ENCODE results near the gene ENAH. TPM values are rescaled to one million over a fixed set of nuclear protein-coding genes. Genes with fewer than 3 reads are reported as not detected.
A peak's percentile ranks its signal among the peaks of the same experiment; 100 is the strongest.

ENAH gene
- total RNA-seq, 2 experiments from 2014 or later, result not detected

DNA sequence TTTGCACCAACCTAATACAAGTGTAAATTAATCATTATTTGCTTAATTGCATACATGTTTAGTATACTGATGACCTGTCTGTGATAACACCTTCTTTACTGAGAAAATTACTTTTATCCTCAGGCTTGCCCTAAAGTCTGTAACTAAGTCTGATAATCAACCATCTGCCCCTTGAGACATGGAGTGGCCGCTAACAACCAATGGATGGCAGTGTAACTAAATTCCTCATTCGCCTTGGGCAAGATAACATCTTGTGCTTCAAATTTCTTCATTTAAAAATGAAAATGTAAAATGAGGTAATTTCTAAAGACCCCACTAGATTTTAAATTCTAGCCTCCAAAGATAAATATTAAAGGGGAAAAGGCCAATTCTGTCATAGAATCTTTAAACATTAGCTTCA lies 85.1 kb downstream of the ENAH start:
- no peaks in the 10 kb centered on the region for H3K4me1 Mint-ChIP-seq
- peaks cover 7% of the 10 kb centered on the region for H3K27me3 Mint-ChIP-seq
- ATAC-seq, result no peak
- no peaks in the 10 kb centered on the region for H3K36me3 Mint-ChIP-seq
- no peak overlapping the region for H3K27ac Mint-ChIP-seq
- DNase-seq, result no peak
- H3K9me3 Mint-ChIP-seq (ENCODE audit: low read depth), result no peaks in the 10 kb centered on the region
- CTCF ChIA-PET, result no interaction called here
- H3K4me3 Mint-ChIP-seq, result no peak overlapping the region

DNA sequence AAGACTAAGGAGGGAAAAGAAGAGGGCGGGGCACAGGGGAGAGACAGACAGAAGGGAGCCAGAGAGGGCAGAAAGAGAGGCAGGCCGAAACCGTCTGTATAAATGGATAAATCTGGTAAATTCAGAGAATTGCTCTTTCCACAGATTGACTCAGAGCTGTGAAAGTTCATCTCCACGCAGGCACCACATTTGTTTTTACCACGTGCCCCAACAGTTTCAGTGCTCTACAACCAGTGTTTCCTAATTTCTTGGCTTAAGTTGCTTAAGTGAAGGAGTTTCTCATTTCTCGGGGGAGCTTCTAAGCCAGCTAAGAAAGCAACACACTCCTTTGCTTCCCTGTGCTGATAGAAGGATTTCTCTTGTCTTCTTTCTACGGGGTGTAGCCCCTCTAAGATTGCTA lies 87.1 kb downstream of the ENAH start:
- Mint-ChIP-seq H3K9me3 (ENCODE audit: low read depth) (no peaks in the 10 kb centered on the region), H3K4me3 (no peak overlapping the region), H3K4me1 (no peaks in the 10 kb centered on the region), H3K27ac (no peak overlapping the region), H3K27me3 (peaks cover 7% of the 10 kb centered on the region), H3K36me3 (no peaks in the 10 kb centered on the region)
- no peak for ATAC-seq
- no peak for DNase-seq
- CTCF ChIA-PET, result no interaction called here

DNA sequence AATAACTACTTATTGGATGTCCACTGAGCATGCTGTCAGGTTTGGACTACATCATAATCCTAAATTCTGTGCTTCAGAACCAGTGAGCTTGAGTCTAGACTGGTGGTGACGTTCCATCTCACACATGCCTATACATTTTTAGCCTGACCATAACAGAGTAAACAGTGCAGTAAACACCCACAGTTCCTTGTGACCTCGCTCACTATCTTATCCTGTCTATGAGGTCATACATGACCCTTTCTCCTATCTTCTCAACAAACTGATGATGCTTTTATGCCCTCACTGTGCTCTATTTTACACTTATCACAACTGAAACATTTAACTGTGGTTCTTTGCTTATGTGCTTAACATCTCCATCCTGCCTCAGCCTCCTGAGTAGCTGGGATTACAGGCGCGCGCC lies 91.2 kb downstream of the ENAH start:
- Mint-ChIP-seq H3K27ac (no peak overlapping the region), H3K9me3 (ENCODE audit: low read depth) (no peaks in the 10 kb centered on the region), H3K27me3 (peaks cover 13% of the 10 kb centered on the region), H3K36me3 (no peaks in the 10 kb centered on the region), H3K4me1 (no peaks in the 10 kb centered on the region), H3K4me3 (no peak overlapping the region)
- CTCF ChIA-PET, result interaction anchor here (1.7 kb wide), 1 partner anchor 11 kb away, joined by 4 read pairs; no protein-coding TSS in a partner anchor
- ATAC-seq (no peak), DNase-seq (no peak)

DNA sequence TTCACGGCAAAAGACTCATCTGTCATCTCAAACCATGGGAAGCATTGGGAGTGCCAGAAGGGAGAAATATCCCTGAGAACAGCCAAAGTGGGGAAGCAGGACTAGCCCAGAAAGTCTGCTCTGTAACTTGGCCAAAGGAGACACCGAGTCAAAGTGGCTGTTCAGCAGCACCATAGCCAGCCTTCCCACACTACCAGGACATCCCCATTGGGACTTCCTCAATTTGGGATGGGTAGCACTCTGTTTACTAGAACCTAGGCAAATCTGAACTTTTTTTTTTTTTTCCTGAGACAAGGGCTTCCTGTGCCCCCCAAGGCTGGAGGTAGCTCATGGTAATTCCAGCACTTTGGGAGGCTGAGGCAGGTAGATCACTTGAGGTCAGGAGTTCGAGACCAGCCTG lies 93.0 kb downstream of the ENAH start:
- peaks cover 6% of the 10 kb centered on the region for H3K27me3 Mint-ChIP-seq
- DNase-seq (no peak), ATAC-seq (no peak)
- CTCF ChIA-PET, result no interaction called here
- peak overlapping the region; percentile 12 for H3K27ac Mint-ChIP-seq
- no peaks in the 10 kb centered on the region for H3K4me1 Mint-ChIP-seq
- H3K9me3 Mint-ChIP-seq (ENCODE audit: low read depth), result no peaks in the 10 kb centered on the region
- H3K4me3 Mint-ChIP-seq, result no peak overlapping the region
- H3K36me3 Mint-ChIP-seq, result no peaks in the 10 kb centered on the region

DNA sequence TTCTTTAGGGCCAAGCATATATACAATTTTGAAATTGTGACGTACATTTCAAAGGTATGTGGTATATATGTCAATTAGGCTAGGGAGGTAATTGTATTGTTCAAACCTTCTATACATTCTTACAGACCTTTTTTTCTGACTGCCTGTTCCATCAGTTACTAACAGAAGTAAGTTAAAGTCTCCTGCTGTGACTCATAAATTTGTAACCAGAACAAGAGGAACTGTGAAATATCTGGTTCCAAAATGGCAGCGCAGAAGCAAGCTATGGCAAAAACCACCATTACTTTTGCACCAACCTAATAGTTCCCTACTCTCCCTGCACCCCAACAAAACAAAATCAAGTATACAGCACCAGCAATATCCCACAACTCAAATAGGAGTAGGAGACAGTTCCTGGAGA lies 93.6 kb downstream of the ENAH start:
- Mint-ChIP-seq H3K9me3 (ENCODE audit: low read depth) (no peaks in the 10 kb centered on the region), H3K4me3 (no peak overlapping the region), H3K4me1 (no peaks in the 10 kb centered on the region), H3K27ac (no peak overlapping the region), H3K36me3 (no peaks in the 10 kb centered on the region), H3K27me3 (peaks cover 6% of the 10 kb centered on the region)
- DNase-seq (no peak), ATAC-seq (no peak)
- CTCF ChIA-PET, result no interaction called here

DNA sequence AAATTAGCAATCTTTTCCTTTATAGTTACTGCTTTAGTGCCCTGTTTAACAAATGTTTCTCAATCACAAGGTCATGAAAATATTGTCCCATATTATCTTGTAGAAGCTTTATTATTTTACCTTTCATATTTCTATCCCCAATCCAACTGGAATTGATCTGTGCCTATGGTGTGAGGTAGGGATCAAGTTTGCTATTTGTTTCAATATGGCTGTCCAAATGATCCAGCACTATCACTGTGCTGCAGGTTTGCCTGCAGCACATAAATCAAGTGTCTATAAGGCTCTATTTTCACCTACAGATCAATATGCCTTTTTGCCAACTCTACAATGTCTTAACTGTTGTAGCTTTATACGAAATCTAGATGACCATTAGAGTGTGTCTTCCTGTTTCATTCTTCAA lies 96.2 kb downstream of the ENAH start:
- no peaks in the 10 kb centered on the region for H3K9me3 Mint-ChIP-seq (ENCODE audit: low read depth)
- H3K27ac Mint-ChIP-seq, result no peak overlapping the region
- no peak overlapping the region for H3K4me3 Mint-ChIP-seq
- CTCF ChIA-PET, result interaction anchor here (0.6 to 1.8 kb wide), 6 partner anchors 16 to 726 kb away, joined by 3 to 4 read pairs (median 4); partner anchors contain the start of gene SRP9
- no peaks in the 10 kb centered on the region for H3K4me1 Mint-ChIP-seq
- no peaks in the 10 kb centered on the region for H3K36me3 Mint-ChIP-seq
- ATAC-seq (no peak), DNase-seq (no peak)
- H3K27me3 Mint-ChIP-seq, result peaks cover 15% of the 10 kb centered on the region

DNA sequence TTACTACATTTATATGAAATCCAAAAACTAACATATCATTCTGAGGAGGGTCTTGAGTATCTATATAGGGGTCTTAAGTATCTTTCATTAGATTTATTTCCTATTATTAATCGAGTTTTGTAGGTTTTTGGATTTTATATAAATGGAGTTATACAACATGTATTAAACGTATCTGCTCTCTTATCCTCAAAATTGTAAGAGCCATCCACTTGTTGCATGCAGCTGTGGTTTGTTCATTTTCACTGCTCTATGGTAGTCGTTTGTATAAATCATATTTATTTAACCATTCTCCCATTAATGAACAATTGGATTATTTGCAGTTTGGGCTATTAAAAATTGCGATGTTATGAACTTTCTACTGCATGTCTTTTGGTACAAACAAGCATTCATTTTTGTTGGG lies 97.1 kb downstream of the ENAH start:
- CTCF ChIA-PET, result interaction anchor here (1.1 to 1.8 kb wide), 3 partner anchors 45 to 222 kb away, joined by 3 to 4 read pairs (median 4); partner anchors contain the start of gene SRP9
- Mint-ChIP-seq H3K9me3 (ENCODE audit: low read depth) (no peaks in the 10 kb centered on the region), H3K27ac (no peak overlapping the region), H3K27me3 (peaks cover 16% of the 10 kb centered on the region), H3K4me1 (no peaks in the 10 kb centered on the region), H3K4me3 (no peak overlapping the region), H3K36me3 (no peaks in the 10 kb centered on the region)
- no peak for DNase-seq
- ATAC-seq, result no peak

DNA sequence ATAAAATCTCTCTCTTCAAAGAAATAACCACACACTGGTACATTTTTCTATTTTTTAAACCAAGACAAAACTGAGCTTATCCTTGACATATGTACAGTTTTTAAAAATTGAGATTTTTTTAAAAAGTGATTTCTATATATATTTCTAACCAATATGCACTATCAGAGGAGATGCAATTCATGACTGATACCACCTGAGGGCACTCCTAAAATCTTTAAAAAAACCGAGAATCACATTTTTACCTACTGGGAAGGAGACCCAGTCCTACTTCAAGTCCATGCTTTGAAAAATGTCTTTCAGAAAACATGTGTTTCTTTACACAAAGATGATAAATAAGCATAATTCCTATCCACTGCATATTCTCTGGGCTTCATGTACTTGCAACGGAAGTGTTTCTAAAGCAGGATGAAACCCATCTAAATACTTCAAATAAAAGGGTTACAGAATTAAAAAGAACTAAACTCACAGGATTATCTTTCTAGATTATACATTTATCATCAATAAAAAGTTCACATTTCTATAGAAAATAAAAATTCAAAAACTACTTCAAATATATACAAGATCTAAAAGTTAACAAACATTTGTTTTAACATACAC lies 98.6 kb downstream of the ENAH start:
- no peaks in the 10 kb centered on the region for H3K4me1 Mint-ChIP-seq
- no peak overlapping the region for H3K27ac Mint-ChIP-seq
- DNase-seq (no peak), ATAC-seq (no peak)
- peaks cover 10% of the 10 kb centered on the region for H3K27me3 Mint-ChIP-seq
- no peaks in the 10 kb centered on the region for H3K36me3 Mint-ChIP-seq
- CTCF ChIA-PET, result interaction anchor here (1.0 to 1.7 kb wide), 7 partner anchors 9 to 357 kb away, joined by 3 to 4 read pairs (median 3); no protein-coding TSS in a partner anchor
- H3K9me3 Mint-ChIP-seq (ENCODE audit: low read depth), result no peaks in the 10 kb centered on the region
- no peak overlapping the region for H3K4me3 Mint-ChIP-seq

DNA sequence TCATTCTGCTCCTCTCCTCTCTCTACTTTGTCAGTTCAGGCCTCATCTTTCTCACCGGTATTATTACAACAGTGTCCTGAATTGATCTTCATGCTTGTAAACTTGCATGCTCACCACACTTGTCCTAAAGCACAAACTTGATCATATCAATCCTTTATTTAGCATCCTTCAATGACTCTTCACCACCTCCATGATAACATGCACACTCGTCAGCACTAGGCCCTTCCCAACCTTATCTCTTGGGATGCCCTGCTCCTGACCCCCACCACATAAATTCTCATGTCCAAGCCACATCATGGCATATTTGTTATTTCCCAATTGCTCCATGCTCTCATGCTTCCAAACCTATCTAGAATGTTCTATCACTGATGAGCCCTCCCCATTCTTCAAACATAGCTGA lies 103.1 kb downstream of the ENAH start:
- no peak for ATAC-seq
- Mint-ChIP-seq H3K4me3 (no peak overlapping the region), H3K9me3 (ENCODE audit: low read depth) (no peaks in the 10 kb centered on the region), H3K36me3 (no peaks in the 10 kb centered on the region), H3K27ac (no peak overlapping the region), H3K4me1 (peaks cover 5% of the 10 kb centered on the region), H3K27me3 (peaks cover 10% of the 10 kb centered on the region)
- no peak for DNase-seq
- CTCF ChIA-PET, result no interaction called here

DNA sequence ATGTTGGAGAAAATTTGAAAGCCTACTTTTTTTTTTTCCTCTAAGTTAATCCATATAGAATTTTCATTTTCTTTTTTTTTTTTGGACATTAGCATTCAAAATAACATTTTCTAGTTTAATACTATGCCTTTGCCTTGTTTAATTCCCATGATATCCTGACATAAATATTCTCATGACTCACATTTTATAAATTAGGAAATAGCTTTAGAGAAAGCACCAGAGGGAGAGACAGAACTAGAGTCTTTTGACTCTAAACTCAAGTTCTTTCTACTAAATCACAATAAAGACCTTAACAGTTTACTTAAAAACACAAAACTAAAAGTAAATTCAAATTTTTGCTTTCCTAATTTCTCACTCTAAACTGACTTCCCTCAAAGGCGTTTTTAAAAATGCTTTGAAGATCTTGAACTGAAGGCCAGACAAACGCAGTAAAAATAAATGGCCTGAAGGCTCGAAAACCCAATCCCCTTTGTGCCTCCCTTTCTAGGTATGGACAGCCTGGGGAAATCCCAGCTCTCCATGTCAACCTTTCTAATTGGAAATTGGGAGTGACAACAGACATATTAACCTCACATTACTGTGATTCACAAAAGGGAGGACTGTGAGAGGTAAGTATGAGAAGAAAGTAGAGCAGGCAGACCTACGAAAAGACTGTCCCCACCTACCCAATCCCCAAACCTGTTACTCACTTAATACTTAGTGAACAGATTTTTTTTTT lies 104.6 kb downstream of the ENAH start:
- H3K4me3 Mint-ChIP-seq, result no peak overlapping the region
- H3K9me3 Mint-ChIP-seq (ENCODE audit: low read depth), result no peaks in the 10 kb centered on the region
- peaks cover 5% of the 10 kb centered on the region for H3K4me1 Mint-ChIP-seq
- H3K27ac Mint-ChIP-seq, result no peak overlapping the region
- ATAC-seq (no peak), DNase-seq (no peak)
- H3K27me3 Mint-ChIP-seq, result peaks cover 6% of the 10 kb centered on the region
- no peaks in the 10 kb centered on the region for H3K36me3 Mint-ChIP-seq
- CTCF ChIA-PET, result interaction anchor here (0.7 to 1.1 kb wide), 3 partner anchors 67 to 448 kb away, joined by 3 read pairs; no protein-coding TSS in a partner anchor

DNA sequence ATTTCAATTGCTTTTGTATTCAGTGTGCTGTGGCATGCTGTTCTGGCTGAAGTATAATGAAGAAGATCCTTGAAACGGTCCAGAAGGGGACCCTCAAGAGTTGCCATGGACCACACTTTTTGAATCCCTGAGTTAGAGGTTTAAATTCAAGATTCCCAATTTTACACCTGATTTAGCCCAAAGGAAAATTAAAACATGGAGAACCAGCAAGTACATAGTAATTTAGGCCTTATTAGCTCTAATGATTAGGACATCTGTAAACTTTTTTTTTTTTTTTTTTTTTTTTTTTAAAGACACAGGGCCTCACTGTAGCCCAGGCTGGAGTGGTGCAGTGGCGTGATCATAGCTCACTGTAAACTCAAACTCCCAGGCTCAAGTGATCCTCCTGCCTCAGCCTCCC lies 107.3 kb downstream of the ENAH start:
- H3K36me3 Mint-ChIP-seq, result no peaks in the 10 kb centered on the region
- CTCF ChIA-PET, result interaction anchor here (0.9 to 1.3 kb wide), 2 partner anchors 9 to 65 kb away, joined by 3 read pairs; no protein-coding TSS in a partner anchor

DNA sequence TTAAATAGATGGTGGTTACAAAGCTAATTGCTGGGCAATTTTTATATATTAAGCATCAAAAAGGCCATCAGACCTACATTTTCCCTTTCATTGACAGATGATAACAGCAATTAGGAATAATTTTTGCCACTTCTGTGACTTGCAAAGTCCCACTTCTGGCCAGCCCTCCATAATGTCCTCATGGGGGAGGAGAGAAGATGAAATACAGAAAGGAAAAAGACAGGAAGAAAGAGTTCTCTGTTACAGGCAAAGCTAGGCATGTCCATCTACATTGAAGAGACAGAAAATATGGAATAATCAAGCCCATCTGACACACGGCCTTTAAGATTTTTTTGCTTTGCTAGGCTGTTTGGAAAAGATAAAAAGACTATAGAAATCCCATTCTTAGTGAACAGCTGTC lies 108.0 kb downstream of the ENAH start:
- H3K27me3 Mint-ChIP-seq, result peaks cover 6% of the 10 kb centered on the region
- H3K4me3 Mint-ChIP-seq, result no peak overlapping the region
- CTCF ChIA-PET, result interaction anchor here (0.9 kb wide), 1 partner anchor 10 kb away, joined by 3 read pairs; no protein-coding TSS in a partner anchor
- DNase-seq (no peak), ATAC-seq (no peak)
- no peak overlapping the region for H3K27ac Mint-ChIP-seq
- H3K36me3 Mint-ChIP-seq, result no peaks in the 10 kb centered on the region
- no peaks in the 10 kb centered on the region for H3K9me3 Mint-ChIP-seq (ENCODE audit: low read depth)
- peaks cover 5% of the 10 kb centered on the region for H3K4me1 Mint-ChIP-seq

More for the DNA sequence above, 107.3 kb downstream of the ENAH start:
- peaks cover 5% of the 10 kb centered on the region for H3K4me1 Mint-ChIP-seq
- no peak overlapping the region for H3K4me3 Mint-ChIP-seq
- H3K27me3 Mint-ChIP-seq, result peaks cover 6% of the 10 kb centered on the region
- H3K27ac Mint-ChIP-seq, result no peak overlapping the region
- no peaks in the 10 kb centered on the region for H3K9me3 Mint-ChIP-seq (ENCODE audit: low read depth)
- ATAC-seq, result no peak
- DNase-seq, result no peak

DNA sequence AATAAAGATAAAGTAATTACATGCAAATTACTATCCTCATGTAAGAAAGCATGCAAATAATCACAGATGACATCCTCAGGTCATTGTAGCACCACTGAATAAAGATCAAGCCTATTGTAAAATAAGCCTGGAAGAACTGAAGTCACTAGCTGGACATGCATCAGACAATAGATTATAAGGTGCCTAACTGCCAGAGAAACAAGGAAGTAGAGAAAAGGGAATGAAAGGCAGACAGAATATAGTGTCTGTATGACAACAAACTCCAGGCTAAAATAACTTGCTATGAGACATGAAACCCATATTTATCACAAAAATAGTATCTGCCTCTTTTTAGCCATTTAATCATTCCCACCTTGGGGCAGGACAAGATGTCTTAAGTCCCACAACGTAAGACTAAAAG lies 108.7 kb downstream of the ENAH start:
- H3K4me1 Mint-ChIP-seq, result peaks cover 5% of the 10 kb centered on the region
- H3K27me3 Mint-ChIP-seq, result peaks cover 11% of the 10 kb centered on the region
- ATAC-seq (no peak), DNase-seq (no peak)
- no peak overlapping the region for H3K27ac Mint-ChIP-seq
- H3K4me3 Mint-ChIP-seq, result no peak overlapping the region
- no peaks in the 10 kb centered on the region for H3K9me3 Mint-ChIP-seq (ENCODE audit: low read depth)
- H3K36me3 Mint-ChIP-seq, result no peaks in the 10 kb centered on the region
- CTCF ChIA-PET, result no interaction called here

DNA sequence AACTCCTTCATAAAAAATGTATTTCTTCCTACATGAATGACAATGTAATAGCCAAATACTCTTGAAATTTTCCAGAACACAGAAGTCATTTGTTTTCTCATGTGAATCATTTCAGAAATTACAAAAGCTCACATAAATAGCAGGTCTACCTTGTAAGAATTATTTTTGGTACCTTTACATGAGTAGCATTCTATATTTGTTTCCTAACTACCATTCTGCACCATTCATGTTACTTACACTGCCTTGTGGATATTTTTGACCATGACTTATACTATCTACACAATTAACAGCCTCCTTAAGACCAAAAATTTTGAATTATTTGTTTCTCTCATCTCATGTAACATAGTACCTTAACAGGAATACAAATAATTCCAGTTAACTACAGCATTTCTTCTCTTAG lies 109.6 kb downstream of the ENAH start:
- Mint-ChIP-seq H3K9me3 (ENCODE audit: low read depth) (no peaks in the 10 kb centered on the region), H3K27ac (no peak overlapping the region), H3K4me3 (no peak overlapping the region), H3K27me3 (peaks cover 20% of the 10 kb centered on the region), H3K36me3 (no peaks in the 10 kb centered on the region), H3K4me1 (peaks cover 5% of the 10 kb centered on the region)
- ATAC-seq (no peak), DNase-seq (no peak)
- CTCF ChIA-PET, result no interaction called here
